H1 (cell line): Measurements from ENCODE around the gene TFB1M. TPM values are rescaled to one million over a fixed set of nuclear protein-coding genes. Genes with fewer than 3 reads are reported as not detected.

Experiments
- CTCF ChIA-PET: fragments of 300-600 bp; sonication (Branson Sonifier 250); formaldehyde crosslinking; loops from one replicate; lab custom pipeline; 2021; ENCODE audit not compliant: partially characterized antibody; lab: Charles Lee
- POLR2A ChIA-PET: fragments of 300-600 bp; sonication (Branson Sonifier 250); formaldehyde crosslinking; loops from one replicate; lab custom pipeline; 2021; ENCODE audit warnings: inconsistent platforms; ENCODE audit not compliant: partially characterized antibody; lab: Charles Lee
- DNase-seq, 2 experiments: peaks; one replicate each; pipeline versions ENCODE4 v3.0.0 to v3.0.0-alpha.2; 2010 to 2022; ENCODE audit warnings: low spot score in 2 of 2, low read depth in 1 of 2, mixed read lengths in 1 of 2
- FAIRE-seq: peaks from 2 replicates; lab custom pipeline; 2011; peaks lifted over from hg19 to GRCh38; lab: Jason Lieb, UNC
- H2AFZ ChIP-seq: 2 replicates; pipeline ENCODE4 v1.8.1; 2012; ENCODE audit warnings: low read length, inconsistent platforms
- H2AK5ac ChIP-seq: 2 replicates; pipeline ENCODE4 v1.6.1; 2013; ENCODE audit warnings: low read depth, low read length
- H2BK120ac ChIP-seq: replicated peaks from 2 replicates; pipeline ENCODE3; 2013; ENCODE audit warnings: low read depth, low read length, inconsistent platforms
- H2BK12ac ChIP-seq: 2 replicates; pipeline ENCODE4 v1.6.1; 2013; ENCODE audit warnings: low read depth, low read length
- H2BK15ac ChIP-seq: 2 replicates; pipeline ENCODE4 v1.6.1; 2013; ENCODE audit warnings: low read length
- H2BK20ac ChIP-seq: 2 replicates; pipeline ENCODE4 v1.6.1; 2013; ENCODE audit warnings: low read length
- H2BK5ac ChIP-seq: 2 replicates; pipeline ENCODE4 v1.6.1; 2013; ENCODE audit warnings: low read depth, low read length
- H3K14ac ChIP-seq: 2 replicates; pipeline ENCODE4 v1.6.1; 2013; ENCODE audit warnings: inconsistent platforms; ENCODE audit not compliant: insufficient read length
- H3K18ac ChIP-seq: 2 replicates; pipeline ENCODE4 v1.6.1; 2013; ENCODE audit warnings: low read length; ENCODE audit errors: extremely low read depth
- H3K23ac ChIP-seq: 2 replicates; pipeline ENCODE4 v1.6.1; 2013; ENCODE audit warnings: inconsistent platforms; ENCODE audit not compliant: insufficient read length
- H3K23me2 ChIP-seq: 2 replicates; pipeline ENCODE4 v1.6.1; 2013; ENCODE audit warnings: low read depth, low read length
- H3K27ac ChIP-seq: 2 replicates; pipeline ENCODE4 v1.6.1; 2011; ENCODE audit warnings: low read depth, low read length, inconsistent platforms
- H3K27me3 ChIP-seq, 4 experiments: replicated peaks in 1 of 4; 1 replicate in 1 of 4; 2 replicates in 3 of 4; pipeline versions ENCODE4 v1.6.1 to v1.8.1; 2011 to 2013; ENCODE audit warnings: low read length in 3 of 4, mild to moderate bottlenecking in 3 of 4, inconsistent platforms in 2 of 4, mixed read lengths in 2 of 4, moderate library complexity in 1 of 4; ENCODE audit not compliant: control insufficient read depth in 3 of 4, insufficient read depth in 3 of 4; ENCODE audit errors: extremely low read depth in 1 of 4
- H3K36me3 ChIP-seq, 4 experiments: 2 replicates each; pipeline versions ENCODE4 v1.6.1 to v1.8.1; 2011 to 2013; ENCODE audit warnings: mild to moderate bottlenecking in 4 of 4, low read length in 3 of 4, moderate library complexity in 2 of 4, control low read depth in 1 of 4, inconsistent platforms in 1 of 4; ENCODE audit not compliant: insufficient read depth in 4 of 4, control insufficient read depth in 2 of 4
- H3K4ac ChIP-seq: replicated peaks from 2 replicates; pipeline ENCODE3; 2013; ENCODE audit warnings: low read length, low read depth, mixed read lengths, inconsistent platforms; ENCODE audit not compliant: insufficient read length
- H3K4me1 ChIP-seq, 4 experiments: replicated peaks in 1 of 4; 1 replicate in 1 of 4; 2 replicates in 3 of 4; pipeline versions ENCODE4 v1.6.1 to v1.8.1; 2011 to 2013; ENCODE audit warnings: low read length in 3 of 4, inconsistent platforms in 2 of 4, mixed read lengths in 1 of 4; ENCODE audit not compliant: insufficient read depth in 4 of 4, control insufficient read depth in 3 of 4
- H3K4me2 ChIP-seq, 2 experiments: 2 replicates each; pipeline versions ENCODE4 v1.6.1 to v1.8.1; 2011 to 2013; ENCODE audit warnings: low read depth in 2 of 2, low read length in 2 of 2, control low read depth in 1 of 2, inconsistent platforms in 1 of 2, mild to moderate bottlenecking in 1 of 2; ENCODE audit not compliant: insufficient read depth in 1 of 2
- H3K4me3 ChIP-seq, 4 experiments: fragments of 200-600, 300-600 bp in 1 of 4; sonication (generic), shearing (Covaris generic), sonication (Bioruptor Twin) in 1 of 4; 2 replicates each; pipeline versions ENCODE4 v1.5.1 to v1.8.1; 2011 to 2016; ENCODE audit warnings: low read length in 4 of 4, low read depth in 3 of 4, control low read depth in 2 of 4, inconsistent platforms in 2 of 4, mild to moderate bottlenecking in 2 of 4, mixed read lengths in 1 of 4, moderate library complexity in 1 of 4; ENCODE audit not compliant: insufficient read depth in 2 of 4; ENCODE audit errors: extremely low read depth in 1 of 4
- H3K56ac ChIP-seq: replicated peaks from 2 replicates; pipeline ENCODE3; 2013; ENCODE audit warnings: low read depth, mild to moderate bottlenecking, mixed read lengths, low read length, inconsistent platforms; ENCODE audit not compliant: insufficient read length
- H3K79me1 ChIP-seq: 2 replicates; pipeline ENCODE4 v1.6.1; 2013; ENCODE audit warnings: low read depth, low read length, control low read depth
- H3K79me2 ChIP-seq, 2 experiments: 2 replicates each; pipeline versions ENCODE4 v1.6.1 to v1.8.1; 2012 to 2013; ENCODE audit warnings: low read length in 2 of 2, mild to moderate bottlenecking in 2 of 2, inconsistent platforms in 1 of 2; ENCODE audit not compliant: insufficient read depth in 2 of 2, control insufficient read depth in 1 of 2
- H3K9ac ChIP-seq, 4 experiments: replicated peaks in 1 of 4; 1 replicate in 1 of 4; 2 replicates in 3 of 4; pipeline versions ENCODE4 v1.6.1 to v1.8.1; 2011 to 2013; ENCODE audit warnings: low read depth in 3 of 4, low read length in 3 of 4, control low read depth in 2 of 4, mild to moderate bottlenecking in 2 of 4, moderate library complexity in 2 of 4, inconsistent platforms in 1 of 4; ENCODE audit errors: extremely low read depth in 1 of 4
- H3K9me3 ChIP-seq, 2 experiments: 2 replicates each; pipeline versions ENCODE4 v1.6.1 to v1.8.1; 2012 to 2013; ENCODE audit warnings: mild to moderate bottlenecking in 2 of 2, moderate library complexity in 2 of 2, control low read depth in 1 of 2, inconsistent platforms in 1 of 2, low read depth in 1 of 2, low read length in 1 of 2, mixed read lengths in 1 of 2; ENCODE audit not compliant: insufficient read depth in 2 of 2
- H4K20me1 ChIP-seq, 2 experiments: replicated peaks in 1 of 2; 2 replicates each; pipeline versions ENCODE3 to v1.8.1; 2011 to 2013; ENCODE audit warnings: inconsistent platforms in 2 of 2, low read length in 2 of 2, mild to moderate bottlenecking in 1 of 2; ENCODE audit not compliant: insufficient read depth in 2 of 2, control insufficient read depth in 1 of 2
- H4K5ac ChIP-seq: 2 replicates; pipeline ENCODE4 v1.6.1; 2013; ENCODE audit warnings: low read length, low read depth, mixed read lengths, inconsistent platforms; ENCODE audit not compliant: insufficient read length
- H4K8ac ChIP-seq: 2 replicates; pipeline ENCODE4 v1.8.0; 2013; ENCODE audit warnings: mild to moderate bottlenecking, moderate library complexity, low read length, inconsistent platforms; ENCODE audit not compliant: insufficient read depth; ENCODE audit errors: extremely low read depth
- H4K91ac ChIP-seq: replicated peaks from 2 replicates; pipeline ENCODE3; 2013; ENCODE audit warnings: low read length, mixed read lengths, inconsistent platforms; ENCODE audit not compliant: insufficient read length
- CHD2 ChIP-seq: IDR thresholded peaks from 2 replicates; pipeline ENCODE4 v1.6.1; 2012; ENCODE audit warnings: low read length, improper control_type of control experiment
- EZH2 ChIP-seq: fragments of 200-600 bp; sonication (generic); IDR thresholded peaks from 2 replicates; pipeline ENCODE4 v1.7.1; 2012; ENCODE audit warnings: low read depth, mild to moderate bottlenecking, moderate library complexity, low read length, inconsistent platforms; ENCODE audit not compliant: severe bottlenecking
- JUND ChIP-seq: IDR thresholded peaks from 2 replicates; pipeline ENCODE4 v1.6.1; 2011; ENCODE audit warnings: mild to moderate bottlenecking, improper control_type of control experiment, low read length
- KDM1A ChIP-seq: fragments of 200-600, 300-600 bp; sonication (generic); IDR thresholded peaks from 2 replicates; pipeline ENCODE4 v1.7.1; 2016; ENCODE audit warnings: mild to moderate bottlenecking, low read length, borderline replicate concordance
- PHF8 ChIP-seq: fragments of 200-600 bp; sonication (generic); conservative IDR thresholded peaks from 2 replicates; pipeline ENCODE4 v1.7.1; 2012; ENCODE audit warnings: low read depth, mild to moderate bottlenecking, inconsistent platforms, low read length, moderate library complexity
- RFX5 ChIP-seq: IDR thresholded peaks from 2 replicates; pipeline ENCODE4 v1.6.1; 2011; ENCODE audit warnings: low read depth, low read length, improper control_type of control experiment, borderline replicate concordance
- RNF2 ChIP-seq: fragments of 200-900, 300-1000 bp; sonication (generic); IDR thresholded peaks from 2 replicates; pipeline ENCODE4 v1.7.1; 2016; ENCODE audit warnings: borderline replicate concordance, low read depth, mild to moderate bottlenecking, antibody characterized with exemption, low read length; ENCODE audit not compliant: poor library complexity, severe bottlenecking; ENCODE audit errors: missing control alignments
- SAP30 ChIP-seq: fragments of 300-600 bp; sonication (generic); IDR thresholded peaks from 2 replicates; pipeline ENCODE4 v1.7.1; 2012; ENCODE audit warnings: low read length, moderate library complexity, mild to moderate bottlenecking, inconsistent platforms; ENCODE audit not compliant: insufficient read depth, insufficient replicate concordance
- WGBS, 2 experiments: shearing (Covaris generic) in 1 of 2; methylation state at CpG; one replicate each; pipeline versions ENCODE4 v1.1.6 to v1.1.7; 2013 to 2015; ENCODE audit warnings: low lambda C conversion rate in 2 of 2, mixed read lengths in 2 of 2, inconsistent platforms in 1 of 2, low coverage in 1 of 2, missing lambda C conversion rate in 1 of 2; ENCODE audit not compliant: insufficient replicate concordance in 2 of 2, insufficient coverage in 1 of 2, insufficient read length in 1 of 2; ENCODE audit errors: extremely low coverage in 1 of 2, missing lambda C conversion rate in 1 of 2; 5-methylcytosine and 5-hydroxymethylcytosine counted together
- polyA plus RNA-seq, 7 experiments: library from polyadenylated mRNA; depleted of rRNA in 3 of 7; stranded (reverse) in 5 of 7; unstranded in 2 of 7; fragments of >200 nt in 5 of 7; fragments of 200-250 nt in 2 of 7; gene quantifications; 1 replicate in 5 of 7; 2 replicates in 1 of 7; 4 replicates in 1 of 7; pipeline versions ENCODE4 v1.2.1 to v1.2.3, GENCODE V29; 2011 to 2013; ENCODE audit warnings: missing spikeins in 2 of 7, mixed read lengths in 2 of 7
- total RNA-seq: library from RNA; stranded (reverse); fragmentation: NEBNext Ultra II Directional; extraction: Animal tissue kit (Norgen Biotek cat#: 25700); gene quantifications from 2 replicates; pipeline ENCODE4 v1.2.1, GENCODE V29; 2021

Gene TFB1M
- total and polyA plus RNA-seq, 2 of the 8 experiments (the other 6 are each of a cell fraction or from before 2014, with no cell fraction given) = 28.2 to 49.4 TPM

- H3K4me1 ChIP-seq = no peaks in the 10 kb centered on the region
- H3K9me3 ChIP-seq = no peaks in the 10 kb centered on the region
- no peak overlapping the region for H3K9ac ChIP-seq
- no peak overlapping the region for H3K23ac ChIP-seq
- FAIRE-seq = no peak
- no peak overlapping the region for H2BK12ac ChIP-seq
- peaks cover 5 to 65% (median 21%) of the 10 kb centered on the region in 4 experiments; a peak in 7 of 8 replicates for H3K36me3 ChIP-seq
- H3K79me2 ChIP-seq = peaks cover 0 to 32% of the 10 kb centered on the region in 2 experiments; a peak in 2 of 4 replicates
- peaks cover 1 to 2% of the 10 kb centered on the region in 2 experiments for H4K20me1 ChIP-seq
- H2BK20ac ChIP-seq = no peak overlapping the region
- H3K4me2 ChIP-seq = no peak overlapping the region
- no peak overlapping the region for H3K18ac ChIP-seq
- ChIA-PET POLR2A (no interaction called here), CTCF (no interaction called here)
- no peak overlapping the region for H3K14ac ChIP-seq
- no peak overlapping the region for H3K4ac ChIP-seq
- no peak overlapping the region for H4K8ac ChIP-seq
- H3K4me3 ChIP-seq = no peak overlapping the region
- H3K23me2 ChIP-seq = peaks cover 2% of the 10 kb centered on the region; the same call in 1 of the 2 replicates
- DNase-seq = no peak
- 88% methylated on average over 4 of the region's 4 CpGs; no CpG with 5 or more reads in 1 of the 2 experiments for WGBS, 2 experiments
- H2BK5ac ChIP-seq = no peak overlapping the region
- H2BK15ac ChIP-seq = no peak overlapping the region
- TF ChIP-seq KDM1A (no peak), CHD2 (no peak), RNF2 (no peak), RFX5 (no peak), JUND (no peak), EZH2 (no peak), SAP30 (no peak), PHF8 (no peak)
- no peaks in the 10 kb centered on the region; the same call in 1 of the 2 replicates for H3K79me1 ChIP-seq
- no peak overlapping the region for H3K27ac ChIP-seq
- no peak overlapping the region for H2AFZ ChIP-seq
- no peak overlapping the region for H3K56ac ChIP-seq
- H2BK120ac ChIP-seq = no peak overlapping the region
- no peak overlapping the region for H4K91ac ChIP-seq
- H3K27me3 ChIP-seq = no peaks in the 10 kb centered on the region
- H2AK5ac ChIP-seq = no peak overlapping the region
- no peak overlapping the region for H4K5ac ChIP-seq
Measured at GRCh38 chr6:155309150-155309549, 5.1 kb downstream of the TFB1M start.
